HG02571 (cell line): ENCODE data around the gene SMC3.
"Not testable (repeated sequence)": the region's sequence is repeated elsewhere in the genome, so short reads cannot be mapped to it uniquely, and the experiment has no call there.

Source experiments
- ATAC-seq: cut with Tn5 transposase; IDR thresholded peaks from one replicate; pipeline ENCODE4 v1.9.1; 2021; ENCODE audit warnings: mild to moderate bottlenecking, moderate library complexity; ENCODE audit not compliant: unreplicated experiment

Gene SMC3

DNA sequence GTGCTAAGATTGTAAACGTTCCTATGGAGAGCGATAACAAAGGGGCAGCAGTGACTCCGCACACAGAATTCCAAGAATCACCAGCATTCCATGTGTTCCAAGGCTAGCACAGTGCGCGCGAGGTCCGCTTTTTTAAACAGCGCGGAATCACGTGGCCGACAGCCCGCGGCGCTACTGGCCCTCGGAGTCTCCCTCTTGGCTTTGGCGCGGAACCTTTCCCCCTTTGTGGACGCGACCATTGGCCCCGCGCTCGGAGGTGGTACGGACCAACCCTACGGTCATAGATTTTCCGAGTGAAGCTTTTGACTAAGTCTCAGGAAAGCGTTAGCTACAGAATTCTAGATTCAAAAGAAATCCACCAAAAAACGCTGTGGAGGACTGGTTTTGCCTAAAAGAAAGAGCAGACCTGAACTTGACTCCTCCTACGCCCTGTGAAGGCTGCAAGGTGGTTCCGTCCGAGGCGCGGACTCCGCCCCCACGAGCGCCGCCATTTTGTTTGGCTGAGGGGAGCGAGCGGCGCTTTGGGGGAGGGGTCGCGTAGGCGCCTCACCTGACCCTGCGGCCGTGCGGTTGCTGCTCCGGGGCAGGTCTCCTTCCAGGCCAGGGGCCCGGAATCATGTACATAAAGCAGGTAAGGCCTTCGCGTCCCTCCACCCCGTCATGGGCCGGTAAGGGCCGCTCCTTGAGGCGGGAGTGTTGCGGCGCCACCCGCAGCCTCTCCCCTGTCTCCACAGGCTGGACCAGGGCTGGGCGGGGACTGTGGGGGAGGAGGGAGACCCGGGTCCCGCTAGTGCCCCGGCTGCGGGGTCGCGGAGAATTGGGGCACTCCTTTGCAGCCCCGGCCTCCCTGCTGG lies at the start of gene SMC3:
Gene SMC3 (plus strand): TSS at position 495 of the 854 bp plus-strand sequence. CDS start 122 bp downstream, at position 617.
- peak; percentile 84 for ATAC-seq

DNA sequence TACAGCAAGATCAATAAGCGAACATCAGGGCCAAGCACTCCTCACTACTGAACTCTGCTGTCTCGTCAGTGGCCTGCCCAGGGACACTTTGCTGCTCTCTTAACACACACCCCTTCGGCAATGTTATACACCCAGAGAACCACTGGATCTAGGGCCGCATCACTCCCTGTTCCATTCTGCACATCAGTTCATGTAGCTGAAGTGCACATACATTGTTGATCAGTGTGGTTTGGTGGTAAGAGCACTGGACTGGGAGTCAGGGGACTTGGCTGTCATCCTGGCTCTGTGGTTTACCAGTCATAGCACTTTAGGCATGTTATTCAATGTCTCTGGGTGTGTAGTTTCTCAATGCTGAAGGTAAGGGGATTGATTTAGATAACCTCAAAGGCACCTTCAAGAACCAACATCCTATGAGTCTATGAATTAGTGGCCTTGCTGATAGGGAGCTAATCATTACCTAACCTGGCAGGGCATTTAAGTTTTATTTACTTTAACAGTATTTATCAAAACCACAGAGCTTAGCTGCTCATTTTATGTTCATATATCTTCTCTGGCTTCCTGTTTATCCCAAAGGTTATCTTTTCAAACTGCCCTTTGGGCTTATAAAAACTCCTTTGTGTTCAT lies 45.0 kb upstream of the SMC3 start:
- ATAC-seq = no peak

DNA sequence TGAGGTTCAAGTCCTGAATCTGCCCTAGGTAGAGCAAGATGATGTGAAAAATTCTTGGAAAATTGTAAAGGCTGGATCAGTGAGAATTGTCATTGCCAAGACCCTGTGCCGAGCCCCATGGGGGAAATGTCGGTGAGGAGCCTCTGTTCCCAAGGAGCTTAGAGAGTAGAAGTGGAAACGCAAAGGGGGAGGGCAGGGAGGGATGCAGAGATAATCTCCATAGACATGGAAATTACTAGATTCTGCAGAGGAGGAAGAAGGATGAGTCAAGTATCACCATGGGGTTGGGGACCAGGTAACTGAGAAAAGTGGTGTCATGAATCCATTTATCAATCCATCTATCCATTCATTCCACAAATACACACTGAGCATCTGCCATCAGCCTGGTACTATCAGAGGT lies 43.8 kb upstream of the SMC3 start:
- no peak for ATAC-seq

DNA sequence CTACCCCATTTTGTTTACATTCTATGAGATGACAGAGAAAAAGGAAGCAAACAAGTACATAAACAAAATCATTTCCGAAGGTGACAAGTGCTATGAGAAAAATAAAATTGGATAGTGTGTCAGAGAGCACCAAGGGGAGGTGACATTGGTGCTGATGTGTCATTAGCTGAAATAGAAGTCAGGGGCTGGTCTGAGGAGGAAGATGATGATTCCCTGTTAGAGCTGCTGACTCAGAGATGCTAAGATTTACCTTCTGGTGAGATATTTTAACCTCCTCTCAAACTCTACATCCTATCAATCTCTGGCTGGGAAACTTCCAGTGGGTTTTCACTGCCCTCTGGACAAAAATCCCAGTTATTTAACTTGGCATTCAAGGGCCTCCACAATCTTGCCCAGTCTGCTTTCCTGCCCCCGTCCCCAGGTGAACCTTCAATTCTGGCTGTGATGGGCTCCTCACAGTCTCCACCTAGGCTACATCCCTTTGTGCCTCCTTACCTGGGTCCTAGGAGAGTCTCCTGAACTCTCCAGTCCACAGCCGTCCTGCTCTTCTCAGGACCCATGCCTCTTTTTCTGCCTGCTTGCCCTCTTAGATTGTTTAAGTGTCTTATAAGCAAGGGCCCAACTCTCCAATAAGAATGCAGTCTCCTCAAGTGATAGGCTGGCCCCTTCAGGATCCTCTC lies 43.2 kb upstream of the SMC3 start:
- ATAC-seq = no peak

DNA sequence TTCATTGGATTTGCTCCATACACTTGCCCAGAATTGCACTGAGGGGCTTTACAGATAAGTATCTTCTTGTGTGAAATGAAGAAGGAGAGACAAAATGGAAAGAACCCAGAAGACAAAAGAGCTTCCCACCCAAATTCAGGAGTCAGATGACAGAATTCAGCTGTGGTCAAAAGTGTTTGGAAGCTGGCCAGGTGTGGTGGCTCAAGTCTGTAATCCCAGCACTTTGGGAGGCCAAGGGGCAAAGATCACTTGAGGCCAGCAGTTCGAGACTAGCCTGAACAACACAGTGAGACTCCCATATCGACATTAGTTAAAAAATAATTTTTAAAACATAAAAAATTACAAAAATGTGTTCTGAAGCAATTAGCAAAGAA lies 42.6 kb upstream of the SMC3 start:
- no peak for ATAC-seq

DNA sequence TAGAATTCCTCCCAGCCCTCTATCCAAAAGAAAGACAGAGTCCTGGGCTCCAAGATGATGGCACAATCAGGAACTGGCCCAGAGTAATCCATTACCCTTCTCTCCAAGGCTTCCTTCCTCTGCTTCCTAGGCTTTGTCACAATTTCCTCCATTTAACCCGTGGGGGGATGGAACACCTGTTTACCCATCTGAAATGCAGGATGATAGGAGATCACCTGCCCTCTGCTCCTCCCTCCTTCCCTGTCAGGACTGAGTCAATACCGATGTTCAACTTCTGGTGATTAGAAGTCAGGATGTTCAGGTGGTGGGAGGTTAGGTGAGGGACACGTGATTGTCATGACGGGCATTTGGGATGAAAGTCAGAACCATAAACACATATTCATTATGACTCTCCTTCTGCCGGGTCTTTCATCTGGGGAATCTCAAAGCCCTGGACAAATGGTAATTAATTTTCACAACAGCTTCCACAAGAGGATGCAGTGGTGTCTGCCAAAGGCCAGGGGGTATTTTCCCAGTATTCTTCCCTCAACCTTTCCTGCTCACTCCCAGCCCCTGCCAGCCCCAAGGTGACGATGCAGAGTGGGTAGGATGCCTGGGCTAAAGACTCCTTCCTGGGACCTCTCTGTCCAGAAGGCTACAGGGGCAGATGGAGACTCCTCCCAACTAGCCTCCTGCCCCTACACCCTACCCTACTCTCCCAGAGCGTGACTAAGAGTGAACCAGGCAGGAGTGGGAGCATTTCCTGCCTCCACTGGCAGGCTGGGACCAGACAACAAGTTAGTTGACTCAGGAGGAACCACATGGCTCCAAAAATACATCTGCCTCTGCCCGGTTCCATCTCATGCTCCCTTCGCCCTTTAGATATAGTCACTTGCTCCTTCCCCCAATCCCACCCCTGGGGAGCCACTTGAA lies 41.9 kb upstream of the SMC3 start:
- no peak for ATAC-seq

DNA sequence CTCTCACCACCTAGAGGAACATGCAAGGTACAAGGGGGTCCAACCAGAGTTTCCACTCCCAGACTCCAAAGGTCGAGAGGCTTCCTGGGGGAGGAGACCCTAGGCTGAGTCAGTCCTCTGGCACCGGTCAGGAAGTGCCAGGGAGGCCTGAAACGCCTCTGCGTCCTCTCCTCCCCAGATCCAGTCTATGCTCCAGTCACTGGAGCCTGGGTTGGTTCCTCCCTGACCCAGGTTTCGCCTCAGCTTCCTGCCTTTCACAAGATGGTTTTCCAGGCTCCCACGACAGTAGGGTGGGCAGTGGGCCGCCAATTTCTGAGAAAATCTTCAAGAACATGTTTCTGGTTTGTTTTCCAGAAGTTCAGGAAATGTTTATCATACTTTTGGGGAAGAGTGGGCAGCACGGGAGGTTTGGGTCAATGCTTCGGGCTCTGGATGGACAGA lies 39.7 kb upstream of the SMC3 start:
- no peak for ATAC-seq

DNA sequence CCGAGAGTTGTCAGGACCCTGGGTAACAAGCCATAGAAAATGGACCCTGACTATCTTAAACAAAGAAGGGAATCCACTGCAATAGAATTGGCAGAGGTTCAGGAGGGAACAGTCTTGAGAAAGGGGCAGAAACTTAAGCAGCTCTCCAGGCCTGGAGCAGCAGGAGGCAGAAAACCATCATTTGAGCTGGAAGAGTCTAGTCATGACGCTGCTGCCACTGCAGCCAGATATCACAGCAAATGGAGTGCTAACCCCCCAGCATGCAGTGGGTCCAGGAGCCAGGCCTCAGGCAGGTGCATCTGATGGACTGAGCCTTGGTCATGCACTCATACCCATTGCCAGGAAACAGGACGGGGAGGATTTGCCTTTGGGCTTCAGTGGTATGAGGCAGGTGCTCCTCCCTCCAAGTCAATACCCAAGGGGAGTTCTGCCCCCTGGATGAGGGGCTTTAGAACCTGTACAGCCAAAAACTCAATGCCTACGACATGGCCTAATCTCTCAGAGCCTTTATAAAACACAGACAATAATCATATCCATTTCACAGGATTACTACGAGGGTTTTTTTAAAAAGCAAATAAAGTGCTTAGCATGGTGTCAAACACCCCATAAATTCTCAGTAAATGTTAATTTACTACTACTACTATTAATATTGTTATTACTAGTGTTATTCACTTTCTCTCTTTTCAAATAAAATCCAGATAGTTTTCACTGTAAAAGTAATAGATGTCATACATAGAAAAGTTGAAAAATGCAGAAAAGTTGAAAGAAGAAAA lies 39.1 kb upstream of the SMC3 start:
- peak; percentile 15 for ATAC-seq

DNA sequence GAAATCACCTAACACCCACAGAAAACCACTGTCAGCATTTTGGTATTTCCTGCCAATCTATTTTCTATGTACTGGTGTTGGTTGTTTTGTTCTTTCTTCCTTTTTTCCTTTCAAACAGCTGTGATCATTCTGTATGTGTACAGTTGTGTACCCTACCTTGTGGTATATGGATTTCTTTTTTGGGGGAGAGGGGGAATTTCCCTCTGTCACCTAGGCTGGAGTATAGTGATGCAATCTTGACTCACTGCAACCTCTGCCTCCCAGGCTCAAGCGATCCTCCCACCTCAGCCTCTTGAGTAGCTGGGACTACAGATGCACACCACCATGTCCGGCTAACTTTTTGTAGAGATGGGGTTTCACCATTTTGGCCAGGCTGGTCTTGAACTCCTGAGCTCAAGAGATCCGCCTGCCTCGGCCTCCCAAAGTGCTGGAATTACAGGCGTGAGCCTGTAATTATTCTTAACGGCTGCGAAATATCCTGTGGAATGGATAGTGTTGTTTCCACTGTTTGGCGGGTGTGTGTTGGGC lies 38.4 kb upstream of the SMC3 start:
- peak; percentile 84 for ATAC-seq

DNA sequence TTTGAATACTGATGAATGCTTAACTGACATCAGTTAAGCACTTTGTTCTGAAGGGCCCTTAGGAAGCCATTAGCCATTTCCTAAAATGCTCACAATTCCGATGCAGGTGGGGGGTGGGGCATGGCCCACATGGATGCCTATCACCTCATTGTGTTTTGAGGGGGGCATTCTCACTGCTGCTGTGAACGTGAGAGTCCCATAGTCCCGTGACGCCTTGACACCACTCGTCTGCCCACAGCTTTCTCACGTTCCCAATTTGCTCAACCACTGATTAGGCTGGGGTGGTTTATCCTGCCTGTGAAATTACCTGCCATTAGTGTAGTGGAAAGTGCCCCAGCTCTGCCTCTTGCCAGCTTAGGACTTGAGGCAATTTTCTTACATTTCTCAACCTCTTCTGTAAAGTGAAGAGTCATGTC lies 37.9 kb upstream of the SMC3 start:
- ATAC-seq = no peak

DNA sequence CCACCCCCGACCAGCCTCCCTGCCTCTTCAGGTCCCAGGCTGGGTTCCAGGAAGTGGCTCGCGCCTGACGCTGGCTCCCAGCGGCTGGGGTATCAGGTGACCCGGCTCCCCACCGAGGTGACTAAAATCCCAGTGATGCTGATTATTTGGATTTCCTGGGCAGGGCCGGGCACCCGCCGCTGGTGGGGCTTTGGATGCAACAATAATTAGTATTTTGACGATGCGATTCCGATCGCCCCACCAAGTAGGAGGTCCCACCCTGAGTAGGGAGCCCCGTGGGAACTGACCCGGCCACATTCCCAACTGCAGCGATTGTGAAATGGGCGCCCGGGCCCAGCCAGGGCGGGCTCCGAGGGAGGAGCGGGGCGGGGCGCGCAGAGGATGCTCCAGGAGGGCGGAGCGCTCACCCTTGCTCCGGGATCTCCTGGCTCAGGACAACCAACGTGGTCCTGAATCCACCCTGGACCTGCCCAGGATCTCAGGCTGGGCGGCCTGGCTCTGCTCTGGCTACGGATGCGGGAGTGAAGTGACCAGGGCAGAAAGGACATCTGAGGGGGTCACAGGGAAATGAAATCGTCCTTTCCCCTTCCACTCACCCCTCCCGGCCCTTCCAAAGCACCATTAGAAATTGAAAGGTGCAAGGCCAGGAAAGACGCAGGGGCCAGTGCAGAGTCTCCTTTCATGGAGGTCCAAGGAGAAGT lies 37.2 kb upstream of the SMC3 start:
- no peak for ATAC-seq

DNA sequence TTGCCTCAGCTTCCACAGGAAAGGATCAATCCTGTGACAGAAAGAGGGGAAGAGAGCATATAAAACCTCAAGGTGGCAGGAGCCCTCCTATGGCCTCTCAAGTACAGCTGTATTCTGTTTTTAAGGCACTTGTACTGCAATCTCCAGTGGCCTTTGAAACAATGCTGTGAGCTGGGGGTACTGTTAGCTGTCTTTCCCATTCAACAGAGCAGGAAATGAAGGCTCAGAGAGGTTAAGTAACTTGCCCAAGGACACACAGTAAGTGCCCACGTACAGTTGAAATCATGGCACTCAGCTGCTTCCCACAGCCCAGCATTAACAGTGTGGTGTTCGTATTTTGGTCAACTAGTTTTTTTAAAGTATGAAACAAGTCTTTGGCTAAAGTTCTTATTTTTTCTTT lies 35.8 kb upstream of the SMC3 start:
- ATAC-seq = no peak

DNA sequence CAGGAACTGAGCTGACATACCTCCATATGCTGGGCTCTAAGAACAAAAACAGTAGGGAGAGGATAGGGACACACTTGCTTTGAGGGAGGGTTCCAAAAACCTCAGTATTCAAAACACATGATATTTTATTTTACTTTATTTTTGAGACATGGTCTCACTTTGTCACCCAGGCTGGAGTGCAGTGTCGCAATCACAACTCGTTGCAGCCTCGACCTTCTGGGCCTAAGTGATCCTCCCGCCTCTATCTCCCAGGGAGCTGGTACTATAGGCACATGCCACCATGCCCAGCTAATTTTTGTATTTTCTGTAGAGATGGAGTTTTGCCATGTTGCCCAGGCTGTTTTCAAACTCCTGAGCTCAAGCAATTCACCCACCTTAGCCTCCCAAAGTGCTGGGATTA lies 34.9 kb upstream of the SMC3 start:
- not testable (repeated sequence) for ATAC-seq

DNA sequence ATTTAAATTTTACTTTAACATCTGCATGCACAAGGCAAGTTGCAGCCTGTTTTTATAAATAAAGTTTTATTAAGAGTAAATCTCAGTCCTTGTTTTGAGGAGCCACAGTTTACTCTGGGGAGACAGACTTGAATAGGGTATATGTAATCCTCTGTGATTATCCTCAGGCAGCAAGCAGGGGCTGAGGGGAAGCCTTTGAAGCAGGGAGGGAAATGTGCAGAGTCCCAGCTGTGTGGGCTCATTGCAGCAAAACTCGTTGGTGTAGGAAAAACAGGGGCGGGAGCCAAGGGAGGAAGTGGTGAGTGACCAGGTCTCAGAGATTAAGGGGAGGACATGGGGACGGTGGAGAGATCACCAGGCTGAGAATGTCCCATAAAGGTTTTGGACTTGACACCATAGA lies 34.3 kb upstream of the SMC3 start:
- no peak for ATAC-seq

DNA sequence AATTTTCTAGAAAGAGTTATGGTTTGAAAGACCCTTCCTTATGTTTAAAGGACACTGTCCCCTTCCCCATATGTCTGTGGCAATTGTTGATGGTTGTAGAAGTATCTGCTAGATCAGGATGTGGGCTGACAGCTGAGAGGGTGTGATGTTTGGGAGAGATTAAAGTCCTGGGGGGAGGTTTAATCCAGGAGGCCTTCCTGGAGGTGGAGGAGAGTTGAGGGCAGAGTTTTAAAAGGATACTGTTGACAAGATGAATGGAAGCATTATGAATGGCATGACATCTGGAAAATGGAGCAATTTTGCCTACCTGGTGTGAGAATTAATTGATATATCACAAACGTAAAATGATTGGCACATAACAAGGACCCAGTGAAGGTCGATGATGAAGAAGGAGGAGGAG lies 32.9 kb upstream of the SMC3 start:
- no peak for ATAC-seq

DNA sequence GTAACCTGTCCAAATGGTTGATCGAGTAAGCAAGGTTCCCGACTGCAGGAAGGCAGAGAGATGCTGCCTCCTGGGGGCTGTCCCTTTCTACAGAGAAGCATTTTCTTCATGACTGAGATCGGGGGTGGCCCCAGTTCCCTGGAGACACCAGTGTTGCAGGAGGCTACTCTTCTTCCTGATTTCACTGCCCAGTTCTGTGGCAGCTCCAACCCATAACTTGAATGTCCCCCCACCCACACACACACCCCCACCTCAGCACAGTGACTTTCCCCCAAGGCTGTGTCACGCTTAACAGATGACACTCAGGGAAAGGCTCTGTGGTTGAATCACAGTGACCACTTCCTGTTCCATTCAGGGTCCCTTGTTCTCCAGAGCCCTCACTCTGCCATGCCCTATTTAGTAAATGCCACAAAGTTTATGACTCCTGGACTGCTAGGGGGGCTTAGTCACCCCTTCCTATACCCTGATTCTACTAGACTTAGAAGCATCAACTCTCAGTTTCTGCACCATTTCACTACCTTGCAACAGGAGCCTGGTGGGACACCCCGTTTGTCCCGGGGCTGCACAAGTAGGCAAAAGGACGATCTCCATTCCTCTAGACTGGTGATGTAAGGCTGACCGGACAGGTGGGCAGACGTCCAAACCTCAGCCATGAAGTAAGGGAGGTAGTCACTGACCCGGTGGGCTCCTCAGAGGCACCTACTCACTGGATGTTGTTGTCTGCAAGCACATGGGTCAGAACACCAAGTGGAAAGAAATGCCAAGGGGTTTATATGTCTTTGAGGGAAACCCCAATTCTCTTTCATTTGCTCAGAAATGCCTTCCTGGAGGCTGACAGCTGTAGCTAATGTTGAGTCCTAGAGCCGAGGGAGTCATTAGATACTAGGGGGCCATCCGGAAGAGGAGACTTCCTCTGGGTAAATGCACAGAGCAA lies 31.3 kb upstream of the SMC3 start:
- ATAC-seq = peak; percentile 85

DNA sequence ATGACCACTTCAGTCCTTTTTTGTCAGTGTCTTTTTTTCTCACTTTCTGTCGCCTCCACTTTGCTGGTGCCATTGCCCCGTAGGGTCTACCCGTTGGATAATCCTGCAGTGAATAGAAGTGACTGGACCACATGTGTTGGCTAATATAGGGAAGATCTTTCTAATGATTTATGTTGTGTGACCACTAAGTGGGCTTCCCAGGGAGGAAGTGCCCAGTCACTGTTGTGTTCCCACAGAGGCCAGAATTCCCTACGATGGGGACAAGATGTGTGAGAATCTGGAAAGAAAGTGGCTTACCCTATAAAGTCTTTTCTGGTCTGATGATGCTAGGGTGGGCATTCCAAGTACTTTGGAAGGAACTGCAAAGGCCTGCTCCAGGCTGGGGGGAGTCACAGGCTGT lies 28.4 kb upstream of the SMC3 start:
- no peak for ATAC-seq

DNA sequence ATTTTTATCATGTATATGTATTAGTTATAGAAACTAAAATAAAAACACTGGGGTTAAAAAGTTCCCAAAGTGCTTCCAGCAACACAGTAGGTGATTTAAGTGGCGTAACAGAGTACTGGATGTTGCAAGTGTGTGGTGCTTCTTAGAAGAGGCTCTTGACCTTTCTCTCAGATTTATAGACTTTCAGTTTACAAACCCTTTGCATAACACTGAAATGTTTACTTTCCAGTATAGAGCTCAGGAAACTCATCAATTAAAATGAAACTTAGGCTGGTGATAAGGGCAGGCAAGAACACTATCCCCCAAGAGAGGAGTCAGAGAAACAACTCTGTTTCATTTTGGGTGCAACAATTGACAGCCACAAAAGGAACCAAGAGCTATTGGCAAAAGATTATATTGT lies 27.5 kb upstream of the SMC3 start:
- ATAC-seq = no peak
